A673 (cell line): ENCODE measurements around the gene WDR7. TPM values are rescaled to one million over a fixed set of nuclear protein-coding genes. Genes with fewer than 3 reads are reported as not detected.

ENCODE experiments used
- BruUV-seq: library from RNA; stranded (reverse); fragments of 400-500 nt; replicated peaks from 2 replicates; lab custom pipeline; 2021; lab: Mats Ljungman, UMichigan
- CTCF ChIA-PET: fragments of 300-600 bp; sonication (Branson Sonifier 250); formaldehyde crosslinking; loops from one replicate; lab custom pipeline; 2022; ENCODE audit warnings: antibody characterized with exemption; lab: Charles Lee
- POLR2A ChIA-PET: fragments of 300-600 bp; sonication (Branson Sonifier 250); formaldehyde crosslinking; loops from one replicate; lab custom pipeline; 2022; ENCODE audit warnings: antibody characterized with exemption; ENCODE audit not compliant: low non-redundant PET; lab: Charles Lee
- DNase-seq: peaks from one replicate; pipeline ENCODE4 v3.0.0-alpha.2; 2015; ENCODE audit warnings: low spot score
- H3K27ac ChIP-seq: fragments of 200-600 bp; sonication (generic); 2 replicates; pipeline ENCODE4 v1.5.1; 2016; ENCODE audit warnings: mixed run types, low read depth, mild to moderate bottlenecking, mixed read lengths, antibody characterized with exemption, low read length; ENCODE audit not compliant: poor library complexity, severe bottlenecking
- H3K27me3 ChIP-seq: fragments of 200-600 bp; sonication (generic); replicated peaks from 2 replicates; pipeline ENCODE4 v1.6.1; 2017; ENCODE audit warnings: mixed run types, low read depth, mild to moderate bottlenecking, mixed read lengths, antibody characterized with exemption, low read length; ENCODE audit not compliant: insufficient read depth, poor library complexity
- H3K36me3 ChIP-seq: fragments of 200-600 bp; sonication (generic); 2 replicates; pipeline ENCODE4 v1.6.1; 2016; ENCODE audit warnings: mixed run types, mild to moderate bottlenecking, mixed read lengths, antibody characterized with exemption, low read length; ENCODE audit not compliant: insufficient read depth, poor library complexity, severe bottlenecking
- H3K4me1 ChIP-seq: fragments of 200-600 bp; sonication (generic); 2 replicates; pipeline ENCODE4 v1.6.1; 2017; ENCODE audit warnings: mixed run types, mild to moderate bottlenecking, mixed read lengths, antibody characterized with exemption, low read length; ENCODE audit not compliant: insufficient read depth, poor library complexity, severe bottlenecking
- H3K4me3 ChIP-seq: fragments of 200-600 bp; sonication (generic); 2 replicates; pipeline ENCODE4 v1.5.1; 2016; ENCODE audit warnings: low read depth, mixed run types, mild to moderate bottlenecking, mixed read lengths, low read length; ENCODE audit not compliant: poor library complexity, severe bottlenecking
- H3K9me3 ChIP-seq: fragments of 200-600 bp; sonication (generic); 2 replicates; pipeline ENCODE4 v1.6.1; 2016; ENCODE audit warnings: mixed run types, low read depth, mild to moderate bottlenecking, mixed read lengths, antibody characterized with exemption, low read length; ENCODE audit not compliant: poor library complexity, severe bottlenecking
- EZH2 ChIP-seq: fragments of 200-600 bp; sonication (generic); IDR thresholded peaks from 2 replicates; pipeline ENCODE4 v1.6.1; 2017; ENCODE audit warnings: borderline replicate concordance, low read depth, mild to moderate bottlenecking, mixed read lengths, antibody characterized with exemption, low read length; ENCODE audit not compliant: poor library complexity, severe bottlenecking
- intact Hi-C: fragments of 100-400 bp; cut with micrococcal nuclease; formaldehyde crosslinking; loops from one replicate; pipeline ENCODE4 v1.10.0; 2022; ENCODE audit not compliant: unreplicated experiment
- total RNA-seq: library from RNA; stranded (reverse); gene quantifications from 2 replicates; pipeline ENCODE4 v1.2.3, GENCODE V29; 2021
- TF ChIP-seq, protein P1 (sequence below): fragments of 300-800, 200-600 bp; sonication (generic); conservative IDR thresholded peaks from 2 replicates; pipeline ENCODE4 v1.5.1; 2017; ENCODE audit warnings: low read depth, mild to moderate bottlenecking, antibody characterized with exemption, low read length, moderate library complexity, mixed read lengths

The WDR7 gene
- total RNA-seq, 1 experiment from 2014 or later: 21.2 TPM

GRCh38 chr18:56639104-56639381 lies 12.1 kb upstream of the WDR7 start:
- CTCF ChIA-PET: no interaction called here
- TF ChIP-seq EZH2: no peak
- TF ChIP-seq, protein P1, sequence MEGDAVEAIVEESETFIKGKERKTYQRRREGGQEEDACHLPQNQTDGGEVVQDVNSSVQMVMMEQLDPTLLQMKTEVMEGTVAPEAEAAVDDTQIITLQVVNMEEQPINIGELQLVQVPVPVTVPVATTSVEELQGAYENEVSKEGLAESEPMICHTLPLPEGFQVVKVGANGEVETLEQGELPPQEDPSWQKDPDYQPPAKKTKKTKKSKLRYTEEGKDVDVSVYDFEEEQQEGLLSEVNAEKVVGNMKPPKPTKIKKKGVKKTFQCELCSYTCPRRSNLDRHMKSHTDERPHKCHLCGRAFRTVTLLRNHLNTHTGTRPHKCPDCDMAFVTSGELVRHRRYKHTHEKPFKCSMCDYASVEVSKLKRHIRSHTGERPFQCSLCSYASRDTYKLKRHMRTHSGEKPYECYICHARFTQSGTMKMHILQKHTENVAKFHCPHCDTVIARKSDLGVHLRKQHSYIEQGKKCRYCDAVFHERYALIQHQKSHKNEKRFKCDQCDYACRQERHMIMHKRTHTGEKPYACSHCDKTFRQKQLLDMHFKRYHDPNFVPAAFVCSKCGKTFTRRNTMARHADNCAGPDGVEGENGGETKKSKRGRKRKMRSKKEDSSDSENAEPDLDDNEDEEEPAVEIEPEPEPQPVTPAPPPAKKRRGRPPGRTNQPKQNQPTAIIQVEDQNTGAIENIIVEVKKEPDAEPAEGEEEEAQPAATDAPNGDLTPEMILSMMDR: no peak
- TSS peak; percentile 95 for BruUV-seq
- POLR2A ChIA-PET: no interaction called here
- Histone ChIP-seq H3K27me3 (no peaks in the 10 kb centered on the region), H3K27ac (peak overlapping the region; percentile 97), H3K36me3 (no peaks in the 10 kb centered on the region), H3K4me1 (peaks cover 9% of the 10 kb centered on the region), H3K4me3 (peak overlapping the region; percentile 91), H3K9me3 (no peaks in the 10 kb centered on the region)
- DNase-seq: peak; percentile 6
- intact Hi-C loops: no loop called here

DNA sequence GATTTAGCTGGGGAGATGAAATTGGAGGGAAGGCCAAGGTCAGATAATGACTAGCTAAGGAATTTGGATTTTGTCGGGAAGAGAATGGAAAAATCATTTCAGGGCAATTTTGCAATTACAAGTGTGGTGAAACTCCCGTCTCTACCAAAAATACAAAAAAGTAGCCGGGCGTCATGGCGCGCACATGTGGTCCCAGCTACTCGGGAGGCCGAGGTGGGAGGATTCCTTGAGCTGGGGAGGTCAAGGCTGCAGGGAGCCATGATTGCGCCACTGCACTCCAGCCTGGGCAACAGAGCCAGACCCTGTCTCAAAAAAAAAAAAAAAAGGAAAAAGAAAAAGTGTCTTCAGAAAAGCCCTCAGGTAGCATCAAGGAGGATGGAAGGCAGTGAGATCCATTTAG lies 11.6 kb upstream of the WDR7 start:
- H3K4me3 ChIP-seq: no peak overlapping the region
- peaks cover 9% of the 10 kb centered on the region for H3K4me1 ChIP-seq
- no peaks in the 10 kb centered on the region for H3K27me3 ChIP-seq
- CTCF ChIA-PET: no interaction called here
- DNase-seq: no peak
- POLR2A ChIA-PET: no interaction called here
- no peaks in the 10 kb centered on the region for H3K36me3 ChIP-seq
- intact Hi-C loops: no loop called here
- TF ChIP-seq EZH2: no peak
- TF ChIP-seq, protein P1: no peak
- H3K9me3 ChIP-seq: no peaks in the 10 kb centered on the region
- H3K27ac ChIP-seq: no peak overlapping the region
- no TSS peak for BruUV-seq

- BruUV-seq: no TSS peak
- H3K9me3 ChIP-seq: no peaks in the 10 kb centered on the region
- POLR2A ChIA-PET: no interaction called here
- TF ChIP-seq EZH2: no peak
- TF ChIP-seq, protein P1: no peak
- H3K4me1 ChIP-seq: peaks cover 4% of the 10 kb centered on the region
- no peaks in the 10 kb centered on the region for H3K27me3 ChIP-seq
- H3K27ac ChIP-seq: no peak overlapping the region
- DNase-seq: no peak
- H3K4me3 ChIP-seq: no peak overlapping the region
- CTCF ChIA-PET: no interaction called here
- intact Hi-C loops: no loop called here
- H3K36me3 ChIP-seq: no peaks in the 10 kb centered on the region
Measured at GRCh38 chr18:56641714-56642337, 9.3 kb upstream of the WDR7 start.
